Hematopoietic multipotent progenitor cell treated with erythropoietin and hydrocortisone succinate and interleukin-3 and kit ligand, for 15 days (in vitro differentiated cells): ENCODE data around the gene PLEKHM2.
"Not testable (repeated sequence)": the region's sequence is repeated elsewhere in the genome, so short reads cannot be mapped to it uniquely, and the experiment has no call there.

Source experiments
- DNase-seq: peaks from one replicate; pipeline ENCODE4 v3.0.0-alpha.2; 2015; ENCODE audit warnings: low spot score

Gene PLEKHM2

GRCh38 chr1:15676010-15676409 is 8.1 kb upstream of the PLEKHM2 start:
- no peak for DNase-seq

DNA sequence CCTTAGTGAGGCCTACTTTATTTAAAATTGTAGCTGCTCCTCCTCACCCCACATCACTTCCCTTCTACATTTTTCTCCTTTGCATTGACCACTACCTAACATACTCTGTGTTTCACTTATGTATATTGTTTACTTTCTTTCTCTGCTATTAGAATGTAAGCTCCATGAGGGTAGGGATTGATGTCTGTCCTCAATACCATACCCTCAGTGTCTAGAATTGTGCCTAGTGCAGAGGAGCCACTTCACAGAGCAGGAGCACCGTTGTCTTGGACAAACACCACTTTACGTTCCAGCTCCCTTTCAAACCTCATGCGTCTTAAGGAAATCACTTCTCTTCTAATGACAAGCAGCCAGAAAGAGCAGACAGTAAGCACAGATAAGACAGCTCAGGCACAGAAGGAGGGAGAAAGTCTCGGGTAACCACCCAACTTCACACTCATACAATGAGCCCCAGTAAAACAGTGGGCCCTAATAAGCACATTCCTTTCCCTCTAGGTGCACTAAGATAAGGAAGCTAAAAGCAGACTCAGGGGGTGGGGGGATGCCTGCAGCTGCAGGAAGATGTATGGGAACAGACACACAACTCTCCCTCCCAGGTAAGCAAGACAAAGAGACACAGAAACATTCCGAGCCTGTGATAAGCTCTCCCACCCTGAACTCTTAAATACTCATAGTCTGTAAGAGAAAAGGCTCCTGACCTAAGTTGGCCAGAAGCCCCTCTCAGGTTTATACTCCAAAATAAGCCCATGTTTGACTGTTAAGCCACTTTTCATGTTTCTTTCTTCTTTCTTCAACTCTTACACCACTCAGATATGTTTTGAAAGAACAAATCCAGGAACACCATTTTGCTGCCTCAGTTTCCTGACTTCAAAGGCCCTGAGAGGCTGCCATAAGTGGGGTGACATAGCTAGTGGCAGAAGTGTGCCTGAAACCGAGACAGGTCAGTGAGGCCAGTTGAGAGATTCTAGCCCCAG is 7.1 kb upstream of the PLEKHM2 start:
- DNase-seq, result peak; percentile 58

- DNase-seq, result no peak
These were observed 5.5 kb upstream of the PLEKHM2 start for GRCh38 chr1:15678578-15678977.

- DNase-seq, result no peak
These were observed 4.0 kb upstream of the PLEKHM2 start for GRCh38 chr1:15680131-15680530.

DNA sequence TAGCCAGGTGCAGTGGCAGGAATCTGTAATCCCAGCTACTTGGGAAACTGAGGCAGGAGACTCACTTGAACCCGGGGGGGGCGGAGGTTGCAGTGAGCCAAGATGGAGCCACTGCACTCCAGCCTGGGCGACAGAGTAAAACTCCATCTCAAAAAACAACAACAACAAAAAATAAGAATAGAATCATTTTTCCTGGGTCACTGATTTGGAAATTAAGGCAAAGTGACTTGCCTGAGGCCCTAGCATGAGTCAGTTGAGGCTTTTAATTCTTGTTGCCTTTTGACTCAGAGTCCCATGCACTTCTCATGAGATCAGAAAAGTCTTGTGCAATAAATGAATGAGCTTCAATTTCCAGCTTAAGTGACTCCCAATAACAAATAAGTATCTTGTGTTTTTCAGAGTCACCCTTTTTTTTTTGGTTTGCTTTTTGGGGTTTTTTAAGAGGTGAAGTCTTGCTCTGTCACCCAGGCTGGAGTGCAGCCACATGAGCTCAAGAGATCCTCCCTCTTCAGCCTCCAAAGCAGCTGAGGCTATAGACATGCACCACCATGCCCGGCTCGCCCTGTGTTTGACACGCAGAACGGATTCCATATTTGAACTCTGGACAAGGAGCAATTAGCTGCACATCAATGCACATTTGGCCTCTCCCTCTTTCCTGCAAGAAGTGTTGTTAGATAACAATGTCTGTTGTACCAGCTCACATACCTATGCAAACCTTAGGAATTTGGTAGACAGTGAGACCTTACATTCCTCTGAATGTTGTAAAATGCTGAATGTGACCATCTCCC is 3.4 kb upstream of the PLEKHM2 start:
- peak; percentile 45 for DNase-seq

DNA sequence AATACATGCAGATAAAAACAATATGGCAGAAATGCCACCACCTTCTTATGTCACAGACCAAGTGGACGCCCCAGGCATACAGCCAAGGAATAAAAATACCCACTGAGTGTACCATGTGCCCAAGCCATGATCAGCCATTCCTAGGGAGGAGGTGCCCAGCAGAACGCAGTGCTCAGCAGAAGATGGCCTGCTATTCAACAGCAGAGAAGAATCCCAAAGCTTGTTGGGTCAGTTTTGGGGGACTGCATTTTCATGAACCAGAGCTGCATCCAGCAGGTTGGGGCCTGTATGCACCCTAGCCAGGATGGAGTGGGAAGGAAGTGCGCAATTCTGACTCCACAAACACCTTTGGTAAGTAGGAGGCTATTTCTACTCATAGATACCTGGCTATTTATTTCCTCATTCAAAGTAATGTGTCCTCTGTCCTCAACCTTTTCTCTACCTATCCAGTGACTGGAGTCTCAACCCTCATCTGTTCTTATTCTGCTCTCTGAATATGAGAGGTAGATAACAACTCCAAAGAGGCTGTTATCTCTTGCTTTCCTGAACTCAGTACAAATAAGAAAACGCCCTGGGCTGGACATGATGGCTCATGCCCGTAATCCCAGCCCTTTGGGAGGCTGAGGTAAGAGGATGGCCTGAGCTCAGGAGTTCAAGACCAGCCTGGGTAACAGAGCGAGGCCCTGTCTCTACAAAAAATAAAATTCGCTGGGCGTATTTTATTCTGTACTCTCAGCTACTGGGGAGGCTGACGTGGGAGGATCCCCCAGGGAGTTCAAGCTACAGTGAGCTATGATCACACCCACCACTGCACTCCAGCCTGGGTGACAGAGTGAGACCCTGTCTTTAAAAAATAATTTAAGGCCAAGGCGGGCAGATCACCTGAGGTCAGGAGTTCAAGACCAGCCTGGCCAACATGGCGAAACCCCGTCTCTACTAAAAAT is 2.5 kb upstream of the PLEKHM2 start:
- no peak for DNase-seq

DNA sequence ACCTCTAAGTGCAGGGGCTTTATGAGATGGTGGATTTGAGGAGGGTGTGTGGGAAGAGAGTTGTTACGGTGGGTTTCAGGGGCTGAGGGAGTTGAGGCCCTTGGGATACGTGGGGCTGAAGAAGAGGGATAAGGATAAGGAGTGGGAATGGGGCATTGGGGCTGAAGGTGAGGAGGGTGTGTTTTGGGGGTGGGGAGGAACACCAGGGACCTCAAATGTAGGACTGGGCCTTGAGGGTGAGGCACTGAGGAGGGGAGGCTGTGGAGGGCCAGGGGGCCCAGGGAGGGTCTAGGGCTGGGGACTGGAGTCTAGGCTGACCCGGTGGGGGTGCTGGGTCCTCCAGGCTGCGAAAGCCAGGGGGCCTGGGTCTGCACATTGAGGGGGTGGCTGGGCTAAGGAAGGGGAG is 1.2 kb upstream of the PLEKHM2 start:
- DNase-seq, result no peak

DNA sequence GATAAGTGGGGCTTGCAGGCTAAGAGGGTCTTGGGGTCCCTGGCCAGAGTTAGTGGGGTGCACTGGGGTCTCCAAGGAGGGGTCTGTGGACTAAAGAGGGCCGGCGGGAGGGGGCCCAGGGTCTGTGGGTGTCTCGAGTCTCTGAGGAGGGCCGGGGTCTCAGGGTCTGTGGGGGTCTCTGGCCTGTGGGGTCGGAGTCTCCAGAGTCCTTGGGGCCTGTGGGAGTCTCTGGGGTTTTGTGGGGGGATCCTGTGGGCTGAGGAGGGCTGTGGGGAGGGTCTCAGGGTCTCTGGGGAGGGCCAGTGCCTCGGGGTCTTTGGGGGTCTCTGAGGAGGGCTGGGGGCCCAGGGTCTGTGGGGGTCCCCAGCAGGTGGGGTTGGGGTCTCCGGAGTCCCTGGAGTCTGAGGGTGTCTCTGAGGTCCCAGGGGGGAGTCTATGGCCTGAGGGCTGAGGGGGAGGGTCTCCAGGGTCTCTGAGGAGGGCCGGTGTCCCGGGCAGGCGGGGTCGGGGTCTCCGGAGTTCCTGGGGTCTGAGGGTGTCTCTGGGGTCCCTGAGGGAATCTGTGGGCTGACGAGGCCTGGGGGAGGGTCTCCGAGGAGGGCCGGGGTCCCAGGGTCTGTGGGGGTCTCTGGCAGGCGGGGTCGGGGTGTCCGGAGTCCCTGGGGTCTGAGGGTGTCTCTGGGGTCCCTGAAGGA is 628 bp upstream of the PLEKHM2 start:
- DNase-seq, result no peak

DNA sequence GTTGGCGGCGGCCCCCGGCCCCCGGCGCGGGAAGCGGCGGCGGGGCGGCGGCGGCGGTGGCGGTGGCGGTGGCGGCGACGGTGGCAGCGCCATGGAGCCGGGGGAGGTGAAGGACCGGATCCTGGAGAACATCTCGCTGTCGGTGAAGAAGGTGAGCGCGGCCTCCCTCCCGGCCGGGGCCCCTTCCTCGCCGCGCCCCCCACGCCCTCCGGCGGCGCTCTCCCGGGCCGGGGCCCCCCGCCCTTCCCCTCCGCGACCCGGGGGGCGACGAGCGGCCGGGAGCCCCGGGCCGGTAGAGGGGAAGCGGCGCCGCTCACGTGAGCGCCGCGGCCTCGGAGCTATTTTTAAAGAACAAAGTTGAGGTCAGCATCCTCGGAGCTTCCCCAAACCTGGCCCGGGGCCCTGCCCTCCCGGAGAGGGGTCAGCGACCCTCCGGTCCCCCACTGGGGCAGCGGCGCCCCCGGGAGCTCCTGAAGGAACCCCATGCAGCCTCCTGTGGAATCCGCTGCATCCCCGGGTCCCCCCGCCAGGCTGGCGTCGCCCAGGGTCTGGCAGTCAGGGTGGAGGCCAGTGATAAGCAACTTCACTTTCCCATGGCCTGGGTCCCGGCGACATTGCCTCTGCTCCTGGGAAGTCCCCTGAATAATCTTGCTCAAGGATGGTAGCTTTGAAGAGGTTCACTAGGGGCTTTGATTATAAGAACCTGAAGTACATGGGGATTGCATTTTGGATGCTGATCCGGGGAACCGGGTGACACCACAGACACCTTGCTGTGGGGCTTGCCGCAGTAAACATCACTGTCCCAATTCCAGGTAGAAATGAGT is 560 bp downstream of the PLEKHM2 start:
- DNase-seq, result peak; percentile 60

DNA sequence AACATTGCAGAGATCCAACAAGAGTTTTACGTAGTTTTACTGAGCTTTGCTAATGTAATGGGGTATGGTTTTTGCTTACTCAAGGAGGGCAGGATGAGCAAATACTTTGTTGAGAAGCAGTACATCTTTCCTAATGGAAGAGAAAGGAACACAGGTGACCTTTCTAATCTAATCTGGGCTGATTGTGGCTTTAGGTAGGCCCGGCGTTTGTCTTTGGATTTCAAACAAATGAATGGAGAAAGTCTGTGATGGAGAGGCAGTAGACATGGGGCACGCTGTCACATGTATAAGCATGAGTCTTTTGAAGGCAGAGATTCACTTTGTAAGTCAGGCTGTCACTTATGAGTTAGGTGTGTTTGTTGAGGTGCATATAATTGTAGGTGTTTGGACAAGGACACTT is 1.7 kb downstream of the PLEKHM2 start:
- DNase-seq, result no peak

DNA sequence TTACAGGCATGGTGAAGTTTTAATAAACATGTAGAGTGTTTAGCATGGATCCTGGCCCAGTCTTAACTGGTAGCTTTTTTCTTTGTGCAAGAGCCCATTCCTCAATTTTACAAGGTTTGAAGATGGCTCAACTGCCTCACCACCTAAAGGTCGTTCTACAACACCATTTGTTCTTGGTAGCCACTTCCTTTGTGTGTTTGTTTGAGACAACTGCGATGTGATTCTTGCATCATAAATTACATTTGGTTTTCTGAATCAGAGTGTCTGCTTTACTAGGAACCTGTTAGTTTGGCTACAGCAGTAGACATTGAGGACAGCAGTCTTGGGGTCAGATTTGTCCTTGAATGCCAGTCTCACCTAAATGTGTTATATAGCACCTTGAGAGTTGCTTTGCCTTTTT is 3.3 kb downstream of the PLEKHM2 start:
- DNase-seq, result no peak

GRCh38 chr1:15690317-15690716 is 6.2 kb downstream of the PLEKHM2 start:
- DNase-seq, result no peak

DNA sequence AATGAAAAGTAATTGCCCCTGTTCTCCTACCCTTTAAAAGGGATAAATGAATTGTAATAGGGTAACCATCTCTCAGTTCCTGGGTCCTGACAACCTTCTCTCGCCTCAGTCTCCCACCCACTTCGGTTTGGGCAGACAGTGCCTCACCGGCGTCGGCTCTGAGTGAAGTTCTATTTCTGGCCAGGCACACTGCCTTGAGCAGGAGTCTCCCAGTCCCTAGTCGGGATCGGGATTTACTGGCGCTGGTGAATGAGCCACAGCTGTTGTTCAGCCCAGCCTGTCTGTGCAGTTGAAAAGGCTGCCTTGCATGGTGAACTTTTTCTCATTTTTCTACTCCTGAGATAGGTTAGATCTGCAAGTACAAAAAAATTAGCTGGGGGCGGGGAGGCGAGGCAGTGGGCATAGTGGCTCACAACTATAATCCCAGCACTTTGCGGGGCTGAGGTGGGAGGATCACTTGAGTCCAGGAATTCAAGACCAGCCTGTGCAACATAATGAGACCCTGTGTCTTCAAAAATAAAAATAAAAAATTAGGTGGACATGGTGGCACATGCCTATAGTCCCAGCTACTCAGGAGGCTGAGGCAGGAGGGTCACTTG is 7.4 kb downstream of the PLEKHM2 start:
- DNase-seq, result no peak

DNA sequence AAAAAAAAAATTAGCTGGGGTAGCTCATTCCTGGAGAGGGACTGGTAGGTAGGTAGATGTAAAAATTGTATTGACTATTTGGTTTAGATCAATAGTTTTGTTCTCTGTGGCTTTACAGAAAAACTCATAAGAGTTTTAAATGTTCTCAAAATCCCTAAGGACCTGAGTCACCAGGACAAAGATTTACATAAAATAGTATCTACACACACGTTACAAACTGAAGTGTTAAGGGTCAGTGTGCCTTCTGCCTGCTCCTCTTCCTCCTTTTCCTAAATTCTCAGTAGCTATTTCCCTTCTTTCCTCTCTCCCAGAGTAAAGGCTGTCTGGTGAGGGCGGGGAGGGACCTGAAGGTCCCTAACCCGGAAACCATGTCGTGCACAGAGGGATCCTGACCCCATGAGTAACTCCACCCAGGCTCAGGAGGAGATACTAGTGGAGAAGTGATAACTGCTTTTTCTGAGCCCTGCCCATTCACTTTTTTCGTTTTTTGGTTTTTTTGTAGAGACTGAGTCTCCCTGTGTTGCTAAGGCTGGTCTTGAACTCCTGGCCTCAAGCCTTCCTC is 8.1 kb downstream of the PLEKHM2 start:
- peak; percentile 44 for DNase-seq

DNA sequence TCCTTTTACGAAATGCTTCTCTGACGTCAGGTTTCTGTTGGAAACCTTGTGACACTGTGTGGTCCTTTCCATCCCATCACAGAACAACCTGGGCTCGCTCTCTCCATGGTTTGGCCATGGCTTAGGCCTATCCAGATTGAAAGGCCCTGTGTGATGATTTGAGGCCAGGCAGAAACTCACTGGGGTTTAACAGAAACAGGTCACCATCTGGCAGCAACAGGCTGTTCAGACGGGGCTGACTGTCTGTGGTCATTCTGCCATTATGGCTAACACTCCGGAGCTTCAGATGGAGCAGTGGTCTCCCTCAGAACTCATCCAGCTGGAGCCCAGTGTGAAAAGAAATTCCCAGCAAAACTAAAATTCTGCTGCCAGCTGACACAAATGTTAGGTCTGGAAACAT is 9.3 kb downstream of the PLEKHM2 start:
- DNase-seq, result no peak

DNA sequence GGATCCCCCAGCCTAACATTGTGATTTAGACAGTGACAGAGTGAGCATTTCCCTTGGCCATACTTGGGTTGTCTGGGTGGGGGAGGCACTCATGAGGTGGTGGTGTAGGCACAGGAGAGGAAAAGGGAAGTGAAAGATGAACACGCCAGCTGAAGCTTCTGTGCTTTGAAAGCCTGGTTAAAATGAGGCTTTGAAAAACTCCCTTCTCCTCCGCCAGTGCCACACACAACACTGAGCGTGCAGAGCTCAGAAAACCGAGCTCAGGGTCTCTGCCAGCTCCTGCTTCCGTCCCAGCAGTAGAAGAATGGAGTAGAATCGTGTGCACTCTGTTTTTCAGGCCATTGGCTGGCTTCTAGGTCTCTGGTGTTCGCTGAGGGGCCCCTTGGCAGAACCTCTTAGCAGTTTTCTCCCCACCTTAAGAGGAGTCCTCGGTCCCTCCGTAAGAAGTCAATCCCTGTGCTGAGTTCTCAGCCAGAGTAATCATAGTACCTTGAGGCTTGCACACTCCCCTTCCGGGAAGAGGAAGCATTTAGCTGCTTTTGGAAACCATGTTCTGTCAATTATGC is 12.9 kb downstream of the PLEKHM2 start:
- DNase-seq, result no peak

GRCh38 chr1:15698201-15698600 is 14.1 kb downstream of the PLEKHM2 start:
- no peak for DNase-seq

GRCh38 chr1:15699321-15699720 is 15.2 kb downstream of the PLEKHM2 start:
- not testable (repeated sequence) for DNase-seq

- DNase-seq, result no peak
These were observed 16.4 kb downstream of the PLEKHM2 start for GRCh38 chr1:15700508-15700907.
